NCI-H524 treated with DMSO at 0.1 percent for 48 hours (cell line): ENCODE measurements around the gene SLC2A6.

Experiments
- DNase-seq: peaks from one replicate; lab custom pipeline; 2025; lab: John Stamatoyannopoulos, UW

SLC2A6 gene

GRCh38 chr9:133496861-133497842 lies 18.3 kb upstream of the SLC2A6 start:
- DNase-seq = no peak

- no peak for DNase-seq
Observed at GRCh38 chr9:133495327-133496293, 16.7 kb upstream of the SLC2A6 start.

GRCh38 chr9:133494636-133495326 lies 15.9 kb upstream of the SLC2A6 start:
- no peak for DNase-seq

GRCh38 chr9:133493845-133494540 lies 15.1 kb upstream of the SLC2A6 start:
- no peak for DNase-seq

- no peak for DNase-seq
Observed at GRCh38 chr9:133493428-133493827, 14.5 kb upstream of the SLC2A6 start.

GRCh38 chr9:133492061-133493021 lies 13.4 kb upstream of the SLC2A6 start:
- no peak for DNase-seq

GRCh38 chr9:133491656-133491925 lies 12.7 kb upstream of the SLC2A6 start:
- no peak for DNase-seq

GRCh38 chr9:133490865-133491655 lies 12.2 kb upstream of the SLC2A6 start:
- no peak for DNase-seq

- no peak for DNase-seq
Observed at GRCh38 chr9:133490201-133490681, 11.3 kb upstream of the SLC2A6 start.

GRCh38 chr9:133489253-133490190 lies 10.6 kb upstream of the SLC2A6 start:
- DNase-seq = no peak

- DNase-seq = no peak
Observed at GRCh38 chr9:133488686-133489252, 9.9 kb upstream of the SLC2A6 start.

GRCh38 chr9:133487331-133487725 lies 8.4 kb upstream of the SLC2A6 start:
- no peak for DNase-seq

- DNase-seq = no peak
Observed at GRCh38 chr9:133485531-133486260, 6.8 kb upstream of the SLC2A6 start.

- no peak for DNase-seq
Observed at GRCh38 chr9:133484671-133485437, 6.0 kb upstream of the SLC2A6 start.

- no peak for DNase-seq
Observed at GRCh38 chr9:133483611-133484010, 4.7 kb upstream of the SLC2A6 start.
